Measurements from ENCODE around the gene FAM90A26.
"Not testable (repeated sequence)": the region's sequence is repeated elsewhere in the genome, so short reads cannot be mapped to it uniquely, and the experiment has no call there.

The FAM90A26 gene

GRCh38 chr4:9143421-9144080, 26.7 kb upstream of the FAM90A26 start:
- Histone ChIP-seq H3K4me2 (no peak overlapping the region), H3K9ac (no peak overlapping the region), H3K4me1 (no peaks in the 10 kb centered on the region), H3K27ac (no peak overlapping the region), H3K9me3 (replicated peaks in 1 of 11) (peaks cover 0 to 5% (median 0%) of the 10 kb centered on the region in 11 experiments; a peak in 2 of 22 replicates), H3K4me3 (no peak overlapping the region), H3K36me3 (peaks cover 0 to 3% (median 0%) of the 10 kb centered on the region in 11 experiments; a peak in 3 of 22 replicates), H3K27me3 (no peaks in the 10 kb centered on the region), H4K20me1 (no peaks in the 10 kb centered on the region)
- TF ChIP-seq Cebpa-rat (IDR thresholded peaks at IDR 0.05), result no peak

- Histone ChIP-seq H3K4me2 (no peak overlapping the region), H3K27me3 (no peaks in the 10 kb centered on the region), H3K4me3 (no peak overlapping the region), H4K20me1 (no peaks in the 10 kb centered on the region), H3K4me1 (0 out of 20 replicates have a peak, but pooled peaks cover 0 to 4% (median 0%) of the 10 kb centered on the region in 10 experiments), H3K9ac (no peak overlapping the region), H3K9me3 (replicated peaks in 1 of 11) (peaks cover 0 to 5% (median 0%) of the 10 kb centered on the region in 11 experiments; a peak in 2 of 22 replicates), H3K36me3 (peaks cover 0 to 3% (median 0%) of the 10 kb centered on the region in 11 experiments; a peak in 3 of 22 replicates), H3K27ac (no peak overlapping the region)
- TF ChIP-seq Cebpa-rat (IDR thresholded peaks at IDR 0.05), result no peak
Observed at GRCh38 chr4:9146967-9147366, 23.2 kb upstream of the FAM90A26 start.

- H4K20me1 ChIP-seq; H3K36me3 ChIP-seq; H3K27ac ChIP-seq; H3K4me2 ChIP-seq; H3K9me3 ChIP-seq (replicated peaks in 1 of 11); H3K9ac ChIP-seq; H3K4me3 ChIP-seq; H3K4me1 ChIP-seq; H3K27me3 ChIP-seq: not testable (repeated sequence)
Observed at GRCh38 chr4:9147368-9147767, 22.8 kb upstream of the FAM90A26 start.

- H3K4me3 ChIP-seq; H3K9me3 ChIP-seq (replicated peaks in 1 of 11); H3K27me3 ChIP-seq: not testable (repeated sequence)
Observed at GRCh38 chr4:9148611-9149409, 21.4 kb upstream of the FAM90A26 start.

GRCh38 chr4:9151809-9152179, 18.4 kb upstream of the FAM90A26 start:
- H3K27ac ChIP-seq, result peak overlapping the region; percentile 67 to 92 (median 79); a peak in 21 of 22 replicates
- not testable (repeated sequence) for H4K20me1 ChIP-seq; H3K27me3 ChIP-seq; H3K9me3 ChIP-seq (replicated peaks in 1 of 11); H3K36me3 ChIP-seq
- peak overlapping the region; percentile 67 to 90 (median 85) for H3K4me2 ChIP-seq
- H3K4me3 ChIP-seq, result peak overlapping the region; percentile 70 to 81 (median 76)
- H3K4me1 ChIP-seq, result peaks cover 0 to 12% (median 7%) of the 10 kb centered on the region in 10 experiments; a peak in 10 of 20 replicates
- peak overlapping the region; percentile 78 to 93 (median 86) for H3K9ac ChIP-seq

More at GRCh38 chr4:9148611-9149409, 21.4 kb upstream of the FAM90A26 start:
- not testable (repeated sequence) for H3K27ac ChIP-seq, H3K9ac ChIP-seq, H3K36me3 ChIP-seq, H3K4me2 ChIP-seq, H4K20me1 ChIP-seq, H3K4me1 ChIP-seq

- Histone ChIP-seq H3K4me1 (peaks cover 0 to 12% (median 7%) of the 10 kb centered on the region in 10 experiments; a peak in 10 of 20 replicates), H3K4me2 (peak overlapping the region; percentile 67 to 90 (median 85)), H3K4me3 (peak overlapping the region; percentile 70 to 81 (median 76)), H3K27ac (peak overlapping the region; percentile 72 to 95 (median 82)), H3K9ac (peak overlapping the region; percentile 78 to 93 (median 88))
- not testable (repeated sequence) for H3K9me3 ChIP-seq (replicated peaks in 1 of 11); H3K27me3 ChIP-seq; H3K36me3 ChIP-seq; H4K20me1 ChIP-seq
Observed at GRCh38 chr4:9152180-9153007, 17.8 kb upstream of the FAM90A26 start.

GRCh38 chr4:9153008-9153570, 17.1 kb upstream of the FAM90A26 start:
- not testable (repeated sequence) for H3K9me3 ChIP-seq (replicated peaks in 1 of 11); H3K36me3 ChIP-seq; H3K27me3 ChIP-seq; H4K20me1 ChIP-seq
- Histone ChIP-seq H3K4me1 (peaks cover 0 to 12% (median 7%) of the 10 kb centered on the region in 10 experiments; a peak in 10 of 20 replicates), H3K9ac (peak overlapping the region; percentile 85 to 96 (median 90)), H3K4me2 (peak overlapping the region; percentile 81 to 95 (median 90)), H3K4me3 (peak overlapping the region; percentile 71 to 82 (median 77)), H3K27ac (peak overlapping the region; percentile 78 to 97 (median 92))

GRCh38 chr4:9153571-9154157, 16.5 kb upstream of the FAM90A26 start:
- H3K36me3 ChIP-seq; H3K9me3 ChIP-seq (replicated peaks in 1 of 11); H4K20me1 ChIP-seq; H3K27me3 ChIP-seq: not testable (repeated sequence)
- Histone ChIP-seq H3K4me2 (peak overlapping the region; percentile 81 to 95 (median 90)), H3K9ac (peak overlapping the region; percentile 81 to 96 (median 90)), H3K4me1 (peaks cover 0 to 12% (median 7%) of the 10 kb centered on the region in 10 experiments; a peak in 10 of 20 replicates), H3K4me3 (peak overlapping the region; percentile 71 to 82 (median 76)), H3K27ac (peak overlapping the region in 10 of 11 experiments; percentile 82 to 97 (median 92); a peak in 20 of 22 replicates)

- not testable (repeated sequence) for H4K20me1 ChIP-seq; H3K27ac ChIP-seq; H3K4me2 ChIP-seq; H3K27me3 ChIP-seq; H3K36me3 ChIP-seq; H3K4me3 ChIP-seq; H3K9ac ChIP-seq; H3K9me3 ChIP-seq (replicated peaks in 1 of 11)
- peaks cover 0 to 12% (median 7%) of the 10 kb centered on the region in 10 experiments; a peak in 10 of 20 replicates for H3K4me1 ChIP-seq
Observed at GRCh38 chr4:9155101-9155886, 14.9 kb upstream of the FAM90A26 start.

- H3K27me3 ChIP-seq; H3K4me2 ChIP-seq; H4K20me1 ChIP-seq; H3K4me3 ChIP-seq; H3K9me3 ChIP-seq (replicated peaks in 1 of 11); H3K27ac ChIP-seq; H3K36me3 ChIP-seq; H3K9ac ChIP-seq: not testable (repeated sequence)
- H3K4me1 ChIP-seq, result peaks cover 0 to 11% (median 5%) of the 10 kb centered on the region in 10 experiments; a peak in 10 of 20 replicates
Observed at GRCh38 chr4:9158392-9158791, 11.8 kb upstream of the FAM90A26 start.

- H3K9ac ChIP-seq; H3K36me3 ChIP-seq; H3K9me3 ChIP-seq (replicated peaks in 1 of 11); H4K20me1 ChIP-seq; H3K27me3 ChIP-seq; H3K27ac ChIP-seq; H3K4me1 ChIP-seq; H3K4me3 ChIP-seq; H3K4me2 ChIP-seq: not testable (repeated sequence)
Observed at GRCh38 chr4:9160046-9160445, 10.2 kb upstream of the FAM90A26 start.

- not testable (repeated sequence) for H3K4me3 ChIP-seq; H4K20me1 ChIP-seq; H3K9me3 ChIP-seq (replicated peaks in 1 of 11); H3K9ac ChIP-seq; H3K27me3 ChIP-seq; H3K36me3 ChIP-seq; H3K4me1 ChIP-seq; H3K27ac ChIP-seq; H3K4me2 ChIP-seq
Observed at GRCh38 chr4:9165990-9166389, 4.2 kb upstream of the FAM90A26 start.

Measured in BLaER1 treated with 17β-estradiol and CSF1 and Interleukin-3, amounts not matched to agents 10 nM and 100 nM (cell line).